Measurements from ENCODE around the gene RGPD6.
"Not testable (repeated sequence)": the region's sequence is repeated elsewhere in the genome, so short reads cannot be mapped to it uniquely, and the experiment has no call there.

The RGPD6 gene

DNA sequence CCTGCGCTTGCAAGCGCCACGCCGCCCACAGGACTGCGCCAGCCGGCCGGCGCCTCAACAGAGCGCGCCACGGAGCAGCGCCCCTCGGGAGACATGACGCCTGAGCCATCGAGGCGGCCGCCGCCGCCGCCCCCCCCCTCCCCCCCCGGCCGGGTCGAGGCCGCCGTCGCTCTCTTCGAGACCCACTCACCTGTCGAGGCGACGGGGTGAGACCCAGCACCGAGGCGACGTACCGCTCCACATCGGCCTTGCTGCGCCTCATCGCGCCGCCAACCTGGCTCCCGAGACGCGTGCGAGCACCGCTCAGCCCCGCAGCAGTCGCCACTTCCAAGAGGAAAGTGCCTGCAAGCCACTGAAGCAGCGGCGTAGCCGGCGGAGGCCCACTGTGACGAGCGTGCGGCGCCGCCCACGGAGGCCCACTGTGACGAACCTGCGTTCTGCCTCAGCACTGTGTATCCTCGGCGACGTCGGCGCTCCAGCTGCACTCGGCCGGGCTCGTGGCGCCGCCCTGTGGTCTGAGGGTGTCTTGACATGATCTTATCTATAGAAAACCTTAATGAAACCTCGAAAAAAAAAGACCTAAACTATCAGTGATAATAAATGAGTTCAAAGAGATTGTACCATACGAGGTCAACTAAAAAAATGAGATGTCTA lies at the start of gene RGPD6:
Gene RGPD6 (minus strand): TSS at position 460 of the 654 bp plus-strand sequence. CDS start 198 bp downstream, at position 262.
- H3K4me3 ChIP-seq (ENCODE audit: low read depth, low read length); DNase-seq (ENCODE audit: low read depth): not testable (repeated sequence)

DNA sequence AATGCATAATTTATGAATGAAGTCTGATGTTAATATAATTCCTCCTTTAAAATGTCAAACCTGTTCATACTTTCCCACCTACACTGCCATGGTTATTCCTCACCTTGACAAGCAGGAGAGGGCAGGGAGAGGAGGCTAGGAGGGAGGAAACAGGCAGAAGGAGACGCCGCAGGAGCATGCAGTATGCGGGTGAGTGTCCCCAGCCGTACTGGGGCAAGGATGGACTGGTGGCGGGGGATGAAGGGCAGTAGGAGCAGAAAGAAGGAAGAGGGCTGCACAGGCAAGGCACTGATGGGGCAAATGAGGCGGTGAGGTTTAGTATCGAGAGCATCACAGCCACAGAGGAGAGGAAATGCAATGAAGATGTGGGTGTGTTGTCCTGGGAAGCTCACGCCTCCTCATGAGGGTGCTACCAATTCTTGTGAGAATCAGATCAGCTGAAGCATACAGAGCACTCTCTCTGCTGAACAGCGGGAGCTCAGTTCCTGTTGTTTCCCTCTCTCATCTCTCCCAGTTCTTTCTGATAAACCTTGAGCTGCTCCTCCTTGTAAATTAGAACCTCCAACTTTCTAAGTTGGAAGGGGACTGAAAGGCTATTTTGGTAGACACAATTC lies 42.4 kb upstream of the RGPD6 start:
- H3K4me3 ChIP-seq (ENCODE audit: low read depth, low read length); DNase-seq (ENCODE audit: low read depth): not testable (repeated sequence)

DNA sequence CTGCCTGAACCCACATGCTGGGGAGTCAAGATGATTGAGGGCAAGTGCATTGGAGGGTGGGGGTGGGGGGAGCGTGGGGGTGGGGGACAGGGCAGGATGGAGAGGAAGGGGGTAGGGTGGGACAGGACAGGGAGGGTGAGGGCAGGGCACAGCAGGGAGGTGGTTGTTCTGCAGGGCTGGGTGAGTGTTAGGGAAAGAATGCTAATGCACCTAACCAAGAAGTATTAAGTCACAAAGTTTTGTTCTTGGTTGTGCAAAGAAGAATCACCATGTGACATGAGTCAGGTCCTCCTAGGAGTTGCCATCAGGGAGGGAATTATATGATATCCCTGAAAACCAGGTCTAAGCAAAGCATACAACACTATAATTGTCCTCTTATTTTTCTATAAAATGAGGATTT lies 36.9 kb upstream of the RGPD6 start:
- not testable (repeated sequence) for DNase-seq (ENCODE audit: low read depth); H3K4me3 ChIP-seq (ENCODE audit: low read depth, low read length)

DNA sequence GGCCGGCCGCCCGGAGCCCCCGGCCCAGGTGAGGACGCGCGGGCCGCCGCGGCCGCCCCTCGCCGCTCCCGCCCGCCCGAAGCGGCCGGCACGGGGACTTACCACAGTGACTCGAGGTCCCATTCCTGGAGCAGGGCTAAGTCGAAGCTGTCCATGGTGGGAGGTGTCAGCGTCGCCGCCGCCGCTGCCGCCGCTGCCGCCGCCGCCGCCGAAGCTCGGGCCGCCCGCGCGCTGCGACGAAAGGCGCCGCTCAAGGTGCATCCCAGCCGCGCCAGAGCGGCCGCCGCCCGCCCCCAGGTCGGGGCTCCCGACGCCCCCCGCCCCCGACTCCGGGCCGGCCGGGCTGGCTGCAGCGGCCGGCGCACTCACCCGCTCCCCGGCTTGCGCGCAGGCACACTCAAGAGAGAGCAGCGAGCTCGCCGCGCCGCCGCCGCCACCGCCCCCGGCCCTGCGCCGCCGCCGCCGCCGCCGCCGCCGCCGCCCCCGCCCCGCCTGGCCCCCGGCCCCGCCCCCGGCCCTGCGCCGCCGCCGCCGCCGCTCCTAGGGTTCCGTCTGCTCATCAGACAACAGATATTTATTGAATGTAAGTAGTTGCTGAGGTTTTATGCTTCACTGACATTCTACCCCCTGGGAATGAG lies 33.7 kb upstream of the RGPD6 start:
- not testable (repeated sequence) for H3K4me3 ChIP-seq (ENCODE audit: low read depth, low read length)

DNA sequence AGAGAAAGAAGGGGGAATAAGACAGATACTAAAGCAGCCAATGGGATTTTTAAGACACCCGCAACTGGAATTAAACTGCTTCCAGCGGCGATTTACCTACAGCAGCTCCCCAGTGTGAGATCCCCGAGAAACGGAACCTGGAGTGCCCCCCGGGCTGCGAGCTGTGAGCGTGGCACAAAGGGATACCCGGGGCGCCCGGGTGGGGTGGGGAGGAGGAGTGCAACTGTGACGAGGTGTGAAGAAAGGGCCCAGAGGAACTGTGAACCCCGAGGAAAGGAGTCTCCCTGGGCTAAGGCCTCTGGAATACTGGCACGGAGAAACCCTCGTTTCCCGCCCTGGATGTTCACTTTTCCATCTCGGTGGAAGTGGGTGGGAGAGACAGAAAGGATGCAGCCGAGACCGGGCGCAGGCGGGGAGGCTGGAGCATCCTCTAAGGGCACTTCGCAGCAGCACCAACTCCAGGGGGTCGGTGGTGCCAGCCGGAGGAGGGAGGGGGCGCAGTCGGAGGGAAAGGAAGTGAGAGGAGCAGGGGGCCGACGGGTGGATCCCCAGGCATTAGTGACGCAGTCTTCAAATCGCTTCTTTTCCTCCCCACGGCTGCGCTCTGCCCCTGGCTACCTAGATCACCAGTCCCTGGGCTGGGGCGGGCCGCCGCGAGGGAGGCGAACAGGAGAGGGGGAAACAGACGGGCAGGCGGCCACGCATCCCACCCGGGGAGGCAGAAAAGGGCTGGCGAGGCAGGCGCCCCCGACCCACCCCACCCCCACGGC lies 33.0 kb upstream of the RGPD6 start:
- DNase-seq (ENCODE audit: low read depth); H3K4me3 ChIP-seq (ENCODE audit: low read depth, low read length): not testable (repeated sequence)

More for the DNA sequence above, 33.7 kb upstream of the RGPD6 start:
- DNase-seq (ENCODE audit: low read depth), result peak; percentile 6

DNA sequence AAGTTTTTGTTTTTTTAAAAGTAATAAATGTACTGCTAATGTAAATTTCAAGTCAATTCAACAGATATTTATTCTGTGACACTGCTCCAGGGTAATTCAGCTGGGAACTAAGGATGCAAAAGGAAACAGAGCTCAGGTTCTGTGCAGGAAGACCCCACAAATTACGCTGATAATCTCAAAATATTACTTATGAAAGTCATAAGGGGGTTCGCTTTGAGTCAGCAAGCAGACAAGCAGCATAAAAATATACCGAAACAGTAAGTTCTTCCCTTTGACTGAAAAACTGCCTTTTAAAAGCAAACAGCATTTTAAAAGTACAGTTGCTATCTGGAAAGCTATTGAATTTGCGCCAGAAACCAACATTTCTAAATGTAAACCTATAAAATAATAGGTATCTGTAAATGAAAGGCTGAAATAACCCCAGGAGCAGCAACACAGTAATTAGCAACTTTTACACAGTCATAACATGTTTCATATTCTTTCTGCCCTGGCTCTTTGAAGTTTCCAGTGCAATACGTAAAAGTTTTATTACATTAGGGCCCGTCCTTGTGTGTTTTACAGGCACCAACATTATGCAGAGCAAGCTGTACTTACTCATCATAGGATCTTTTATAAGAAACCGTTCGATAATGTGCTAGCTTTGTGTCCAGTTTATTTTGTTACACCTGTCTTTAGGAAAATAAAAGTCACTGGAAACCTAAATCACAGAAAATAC lies 31.9 kb upstream of the RGPD6 start:
- not testable (repeated sequence) for H3K4me3 ChIP-seq (ENCODE audit: low read depth, low read length); DNase-seq (ENCODE audit: low read depth)

DNA sequence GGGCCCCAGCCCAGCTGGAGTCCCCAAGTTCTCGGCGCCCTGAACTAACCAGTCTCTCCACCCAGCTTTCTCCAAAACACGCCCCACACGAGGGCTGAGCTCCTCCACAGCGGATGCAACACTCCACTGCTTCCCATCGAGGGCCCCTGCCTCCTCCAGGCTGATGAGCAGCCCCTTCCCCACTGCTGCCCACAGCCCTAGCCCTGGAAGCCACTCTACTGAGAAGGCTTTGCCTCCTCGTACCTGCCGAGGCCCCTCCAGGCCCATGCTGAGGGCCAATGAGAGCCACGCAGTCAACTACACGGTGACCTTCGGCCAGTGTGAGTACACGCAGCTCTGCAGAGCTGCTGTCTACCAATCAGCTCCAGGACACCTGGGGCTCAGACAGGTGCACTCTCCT lies 28.0 kb upstream of the RGPD6 start:
- not testable (repeated sequence) for H3K4me3 ChIP-seq (ENCODE audit: low read depth, low read length); DNase-seq (ENCODE audit: low read depth)

DNA sequence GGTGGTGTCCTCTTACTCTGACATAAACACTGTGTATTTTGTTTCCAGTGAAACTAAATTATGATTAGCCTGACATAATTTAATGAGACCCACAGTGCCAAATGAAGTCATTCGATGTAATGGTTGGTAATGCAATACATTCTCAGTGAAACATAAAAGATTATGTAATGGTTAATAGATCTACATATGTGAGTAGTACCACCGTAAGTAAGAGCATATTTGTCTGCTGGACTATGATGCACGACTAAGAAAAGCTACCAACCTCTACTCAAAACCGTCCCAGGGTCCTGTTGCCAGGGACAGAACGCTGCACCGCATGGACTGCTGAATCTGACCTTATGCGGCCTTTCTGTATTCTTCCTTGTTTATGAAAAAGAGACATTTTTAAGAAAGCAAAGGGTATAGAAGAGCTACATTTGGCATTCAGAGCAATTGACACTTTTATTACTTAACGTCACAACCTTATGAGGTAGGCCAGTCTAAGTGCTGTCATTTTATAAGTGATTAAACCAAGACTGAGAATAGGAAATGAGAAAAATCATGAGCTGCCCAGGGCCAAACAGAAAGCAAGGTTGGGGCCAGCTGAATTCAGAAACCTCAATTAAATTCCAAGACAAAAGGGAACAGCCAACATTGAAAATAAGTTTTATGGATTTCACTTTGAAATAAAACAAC lies 27.0 kb upstream of the RGPD6 start:
- DNase-seq (ENCODE audit: low read depth); H3K4me3 ChIP-seq (ENCODE audit: low read depth, low read length): not testable (repeated sequence)

DNA sequence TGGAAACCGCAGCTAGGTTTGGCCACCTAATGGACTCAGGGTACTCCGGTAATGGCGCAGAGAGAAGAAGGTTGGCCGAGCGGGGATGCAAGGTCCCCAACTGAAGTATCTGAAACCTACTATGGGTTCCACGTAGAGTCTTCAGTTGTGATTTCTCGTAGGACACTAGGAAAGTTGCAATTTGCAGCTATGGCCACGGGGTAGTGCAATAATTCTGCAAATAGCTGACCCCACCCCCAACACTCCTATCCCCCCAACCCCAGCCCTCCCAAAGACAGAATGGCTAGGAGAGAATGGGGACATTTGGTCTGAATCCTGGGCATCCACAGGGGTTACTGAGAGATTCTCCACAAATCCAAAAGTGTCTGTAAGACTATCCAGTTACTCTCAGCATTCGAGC lies 25.1 kb upstream of the RGPD6 start:
- H3K4me3 ChIP-seq (ENCODE audit: low read depth, low read length), result not testable (repeated sequence)

DNA sequence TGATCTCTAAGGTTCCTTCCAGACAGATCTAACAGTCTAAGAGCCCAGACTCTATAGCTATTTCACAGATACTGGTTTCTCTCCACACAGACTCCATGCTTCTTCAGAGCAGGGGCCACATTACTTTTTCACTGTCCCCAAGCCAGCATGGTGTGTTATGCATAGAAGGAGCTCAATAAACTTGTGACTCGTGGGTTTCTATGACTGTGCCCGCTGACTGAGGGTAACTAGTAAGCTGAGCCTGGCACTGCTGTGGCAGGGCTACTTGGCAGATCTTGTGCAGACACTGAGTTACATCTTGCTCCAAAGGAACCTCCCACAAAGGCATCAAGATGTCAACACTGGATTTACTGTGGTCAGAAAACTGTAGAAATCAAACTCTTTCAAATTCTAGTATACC lies 15.0 kb upstream of the RGPD6 start:
- not testable (repeated sequence) for DNase-seq (ENCODE audit: low read depth); H3K4me3 ChIP-seq (ENCODE audit: low read depth, low read length)

More for the DNA sequence above, 25.1 kb upstream of the RGPD6 start:
- not testable (repeated sequence) for DNase-seq (ENCODE audit: low read depth)

DNA sequence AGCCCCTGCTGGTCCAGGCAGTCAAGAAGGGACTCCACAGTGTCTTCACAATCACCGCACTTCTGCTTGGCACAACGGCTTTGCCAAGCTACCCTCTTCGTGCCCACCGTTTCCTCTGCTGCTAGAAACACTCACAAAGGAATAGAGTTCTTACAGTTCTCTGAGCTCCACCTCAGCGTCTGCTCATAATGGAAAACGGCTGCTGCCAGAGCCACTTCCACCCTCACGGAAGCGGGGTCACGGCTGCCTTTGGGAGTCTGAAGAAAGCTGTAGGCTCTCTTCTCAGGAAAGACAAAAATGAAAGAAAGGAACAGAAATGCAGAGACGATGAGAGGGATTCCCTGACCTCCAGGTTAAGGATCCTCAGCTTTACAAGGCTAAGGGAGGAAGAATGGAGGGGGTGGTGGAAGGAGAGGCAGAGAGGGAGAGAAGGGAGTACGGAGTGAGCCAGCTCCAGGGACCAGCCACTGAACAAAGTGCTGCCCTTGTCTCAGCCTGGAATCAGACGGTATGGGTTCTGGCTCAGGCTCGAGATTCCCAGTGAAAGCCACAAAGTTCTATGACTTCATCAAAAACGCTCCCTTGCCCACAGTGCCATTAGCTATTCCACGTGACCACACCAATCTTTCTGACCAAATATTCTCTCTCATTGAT lies 12.8 kb upstream of the RGPD6 start:
- not testable (repeated sequence) for DNase-seq (ENCODE audit: low read depth); H3K4me3 ChIP-seq (ENCODE audit: low read depth, low read length)

DNA sequence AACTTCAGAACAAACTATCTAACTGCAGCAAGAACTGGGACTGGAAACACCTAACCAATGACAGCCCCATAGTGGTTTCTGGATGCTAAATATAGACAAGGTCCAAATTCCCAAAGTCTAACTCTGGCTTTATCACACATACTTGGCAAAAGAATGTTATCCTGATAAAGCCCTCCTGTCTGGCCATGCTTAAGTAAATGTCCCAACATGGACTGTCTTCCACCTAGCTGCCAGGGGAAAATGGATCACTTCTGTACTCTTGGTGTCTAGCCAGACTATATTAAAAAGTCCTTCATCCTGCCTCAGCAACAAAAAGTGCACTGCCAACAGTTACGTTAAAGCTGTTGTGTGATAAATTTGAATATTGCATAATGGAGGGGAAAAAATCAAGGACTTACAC lies 11.5 kb upstream of the RGPD6 start:
- not testable (repeated sequence) for H3K4me3 ChIP-seq (ENCODE audit: low read depth, low read length); DNase-seq (ENCODE audit: low read depth)

DNA sequence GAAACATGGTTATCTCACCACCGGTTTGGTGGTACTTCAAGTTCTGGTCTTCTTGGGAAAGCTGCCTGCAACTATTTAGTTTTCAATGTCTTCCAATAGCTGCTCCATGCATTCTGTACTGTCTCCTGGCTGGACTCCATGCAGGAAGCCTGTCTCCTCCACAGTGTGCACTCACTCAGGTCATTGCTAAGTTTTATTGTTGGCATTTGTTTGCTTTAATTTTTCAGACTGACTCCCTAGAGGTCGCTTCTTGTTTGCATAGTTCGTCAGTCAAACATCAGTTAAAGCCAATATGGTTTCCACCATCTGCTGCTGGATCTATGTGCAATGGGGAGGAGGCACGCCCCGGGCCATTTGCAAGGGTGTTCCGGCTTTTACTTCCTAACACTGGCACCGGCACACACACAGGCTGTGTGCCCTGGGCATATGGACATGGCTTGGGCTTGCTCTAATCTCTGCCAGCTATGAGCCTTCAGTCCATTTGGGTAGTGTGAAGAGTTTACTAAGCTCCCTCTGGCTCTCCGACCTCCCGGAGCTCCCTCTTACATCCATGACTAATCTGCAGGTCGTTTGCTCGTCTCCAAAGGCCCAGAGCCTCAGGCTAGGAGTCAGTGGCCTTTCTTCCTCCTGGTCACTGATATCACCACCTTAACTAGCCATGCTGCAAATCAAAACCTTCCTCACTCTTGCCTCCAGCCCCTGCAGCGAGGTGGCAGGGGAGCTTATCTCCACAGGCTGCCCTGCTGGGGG lies 2.4 kb upstream of the RGPD6 start:
- not testable (repeated sequence) for DNase-seq (ENCODE audit: low read depth); H3K4me3 ChIP-seq (ENCODE audit: low read depth, low read length)

DNA sequence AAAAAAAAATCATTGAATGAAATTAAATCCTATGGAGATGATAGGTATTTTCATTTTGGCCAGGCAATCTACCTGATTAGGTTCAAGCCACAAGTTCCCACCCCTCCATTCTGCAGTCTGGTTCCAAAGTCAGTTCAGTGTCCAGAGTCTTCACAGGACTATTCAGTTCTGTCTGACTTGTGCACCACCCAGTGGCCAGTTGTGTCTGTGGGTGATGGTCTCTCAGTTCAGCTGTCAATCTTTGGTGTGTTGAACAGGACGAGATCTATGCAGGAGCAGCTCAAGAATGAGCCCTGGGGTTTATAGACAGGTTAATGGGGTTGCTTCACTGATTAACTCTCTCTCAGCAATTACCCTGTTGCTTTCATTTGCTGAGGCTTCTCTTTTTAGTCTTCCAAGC lies 1.4 kb upstream of the RGPD6 start:
- not testable (repeated sequence) for H3K4me3 ChIP-seq (ENCODE audit: low read depth, low read length); DNase-seq (ENCODE audit: low read depth)

DNA sequence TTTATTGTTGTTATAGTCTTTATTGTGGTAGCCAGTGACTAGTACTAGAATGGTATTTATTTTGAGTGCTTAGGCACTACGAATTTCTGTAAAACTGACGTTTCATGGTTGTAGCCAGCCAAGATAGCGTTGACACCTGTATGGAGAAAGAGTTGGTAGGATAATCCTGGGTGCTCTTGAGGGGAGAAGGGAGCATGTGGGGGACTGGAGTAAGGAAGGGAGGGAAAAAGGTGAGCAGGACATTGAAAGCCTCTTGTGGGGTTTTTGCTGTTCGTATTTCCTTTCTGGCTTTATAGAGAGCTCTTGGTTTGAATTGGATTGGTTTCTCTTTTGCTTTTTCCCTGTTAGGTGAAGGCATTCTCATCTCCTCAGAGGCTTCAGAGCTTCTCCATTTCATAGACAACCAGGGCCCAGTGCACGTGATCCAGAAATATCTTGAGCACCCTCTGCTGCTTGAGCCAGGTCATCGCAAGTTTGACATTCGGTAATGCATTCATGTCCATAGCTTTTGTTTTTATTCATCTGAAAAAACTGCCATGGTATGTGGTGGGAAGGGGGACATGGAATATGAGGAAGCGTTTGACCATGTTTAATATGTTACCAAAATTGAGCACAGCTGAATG lies 77.2 kb downstream of the RGPD6 start:
- not testable (repeated sequence) for H3K4me3 ChIP-seq (ENCODE audit: low read depth, low read length); DNase-seq (ENCODE audit: low read depth)

DNA sequence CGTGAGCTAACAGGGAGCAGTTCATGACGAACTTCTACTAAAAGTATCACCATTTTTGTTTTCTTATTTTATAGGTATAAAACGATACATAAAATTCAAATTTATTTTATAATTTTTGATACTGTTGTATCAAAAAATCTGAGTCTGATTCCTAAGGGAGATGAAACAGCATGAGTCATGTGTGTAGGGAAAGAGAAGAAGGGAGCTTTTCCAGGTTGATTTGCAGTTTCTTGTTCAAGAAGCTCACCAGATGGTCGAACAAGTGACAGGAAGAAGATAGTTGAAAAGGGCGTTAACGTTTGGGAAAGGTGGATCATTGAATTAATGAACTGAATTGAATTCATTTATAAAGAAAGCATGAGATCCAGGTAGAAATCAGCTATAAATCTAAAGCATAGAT lies 81.0 kb downstream of the RGPD6 start:
- not testable (repeated sequence) for DNase-seq (ENCODE audit: low read depth)

DNA sequence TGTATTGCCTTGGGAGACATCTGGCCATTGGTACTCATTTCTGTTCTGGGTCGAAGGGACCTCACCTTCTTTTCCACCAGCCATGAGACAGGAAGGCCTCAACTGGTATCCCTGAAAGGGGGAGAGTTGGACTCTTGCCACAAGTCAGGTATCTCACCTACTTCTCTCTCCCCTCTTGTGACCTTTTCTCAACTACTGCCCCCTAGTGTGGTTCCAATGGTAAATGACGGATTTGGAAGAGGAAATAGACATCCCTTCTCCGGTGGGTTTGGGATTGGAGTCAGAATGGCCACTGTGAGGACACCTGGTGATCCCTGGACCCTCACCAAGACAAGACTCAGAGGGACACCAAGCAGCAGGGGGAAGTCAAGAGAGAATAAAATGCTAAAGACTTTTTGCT lies 82.5 kb downstream of the RGPD6 start:
- H3K4me3 ChIP-seq (ENCODE audit: low read depth, low read length); DNase-seq (ENCODE audit: low read depth): not testable (repeated sequence)

More for the DNA sequence above, 81.0 kb downstream of the RGPD6 start:
- H3K4me3 ChIP-seq (ENCODE audit: low read depth, low read length), result not testable (repeated sequence)

Data from NB4 (cell line).